Cardiac muscle cell (in vitro differentiated cells and primary cell): Measurements from ENCODE around the gene TALDO1. TPM values are rescaled to one million over a fixed set of nuclear protein-coding genes. Genes with fewer than 3 reads are reported as not detected.

Source experiments
- DNase-seq, 2 donors: peaks; one replicate each; pipeline versions ENCODE4 v3.0.0 to v3.0.0-alpha.2; 2010 to 2017; ENCODE audit warnings: low read depth in 1 of 2, low spot score in 1 of 2
- H3K27ac ChIP-seq: fragments of 200-600 bp; sonication (generic); 2 replicates; pipeline ENCODE4 v1.5.1; 2016
- H3K27me3 ChIP-seq: fragments of 200-600 bp; sonication (generic); 2 replicates; pipeline ENCODE4 v1.6.0; 2016; ENCODE audit warnings: control low read depth
- H3K36me3 ChIP-seq: fragments of 200-600 bp; sonication (generic); 2 replicates; pipeline ENCODE4 v1.5.1; 2016; ENCODE audit warnings: control low read depth
- H3K4me1 ChIP-seq: fragments of 200-600 bp; sonication (generic); 2 replicates; pipeline ENCODE4 v1.8.1; 2017; ENCODE audit warnings: low read depth, mild to moderate bottlenecking, mixed run types
- H3K4me3 ChIP-seq: fragments of 200-600 bp; sonication (generic); 2 replicates; pipeline ENCODE4 v1.5.1; 2016; ENCODE audit warnings: mild to moderate bottlenecking
- H3K9me3 ChIP-seq: fragments of 200-600 bp; sonication (generic); 2 replicates; pipeline ENCODE4 v1.5.1; 2017; ENCODE audit warnings: low read depth, mild to moderate bottlenecking, control low read depth
- CTCF ChIP-seq: IDR thresholded peaks from 2 replicates; pipeline ENCODE4 v1.5.1; 2012; ENCODE audit warnings: low read depth, mild to moderate bottlenecking, low read length
- polyA plus RNA-seq: library from polyadenylated mRNA; unstranded; fragments of >200 nt; fragmentation: Nextera tagmentation; extraction: Ambion mirVana; gene quantifications from 2 replicates; pipeline ENCODE4 v1.2.1, GENCODE V29; 2016
- total RNA-seq: library from RNA; depleted of rRNA; stranded (reverse); fragments of >200 nt; gene quantifications from 2 replicates; pipeline ENCODE4 v1.2.3, GENCODE V29; 2016

TALDO1 gene
- total and polyA plus RNA-seq, 2 experiments from 2014 or later: 144 to 174 TPM

- H3K36me3 ChIP-seq: no peaks in the 10 kb centered on the region
- H3K9me3 ChIP-seq: no peaks in the 10 kb centered on the region
- no peak overlapping the region for H3K4me3 ChIP-seq
- H3K27me3 ChIP-seq: no peaks in the 10 kb centered on the region
- no peak for DNase-seq
- no peak for TF ChIP-seq CTCF
- no peaks in the 10 kb centered on the region for H3K4me1 ChIP-seq
- no peak overlapping the region for H3K27ac ChIP-seq
These were observed 5.1 kb upstream of the TALDO1 start for GRCh38 chr11:742156-742546.

GRCh38 chr11:742571-743201 is 4.6 kb upstream of the TALDO1 start:
- no peak for DNase-seq
- Histone ChIP-seq H3K4me3 (no peak overlapping the region), H3K36me3 (no peaks in the 10 kb centered on the region), H3K27me3 (no peaks in the 10 kb centered on the region), H3K9me3 (no peaks in the 10 kb centered on the region), H3K4me1 (no peaks in the 10 kb centered on the region), H3K27ac (no peak overlapping the region)
- TF ChIP-seq CTCF: no peak

GRCh38 chr11:745428-745827 is 1.8 kb upstream of the TALDO1 start:
- H3K4me3 ChIP-seq: no peak overlapping the region
- H3K9me3 ChIP-seq: no peaks in the 10 kb centered on the region
- no peak for TF ChIP-seq CTCF
- H3K27me3 ChIP-seq: no peaks in the 10 kb centered on the region
- H3K4me1 ChIP-seq: peaks cover 9% of the 10 kb centered on the region
- no peaks in the 10 kb centered on the region for H3K36me3 ChIP-seq
- no peak overlapping the region for H3K27ac ChIP-seq
- no peak for DNase-seq

GRCh38 chr11:746289-747157 is 741 bp upstream of the TALDO1 start:
- peak in 1 of 2 donors; percentile 56 for DNase-seq
- Histone ChIP-seq H3K27me3 (no peaks in the 10 kb centered on the region), H3K9me3 (no peaks in the 10 kb centered on the region), H3K27ac (peak overlapping the region; percentile 82), H3K4me3 (peak overlapping the region; percentile 91), H3K36me3 (no peaks in the 10 kb centered on the region), H3K4me1 (peaks cover 9% of the 10 kb centered on the region)
- no peak for TF ChIP-seq CTCF

- H3K27me3 ChIP-seq: no peaks in the 10 kb centered on the region
- TF ChIP-seq CTCF: no peak
- no peaks in the 10 kb centered on the region for H3K36me3 ChIP-seq
- peak overlapping the region; percentile 91 for H3K4me3 ChIP-seq
- H3K27ac ChIP-seq: no peak overlapping the region
- DNase-seq: peak in 1 of 2 donors; percentile 34
- H3K4me1 ChIP-seq: peaks cover 9% of the 10 kb centered on the region
- no peaks in the 10 kb centered on the region for H3K9me3 ChIP-seq
These were observed 719 bp downstream of the TALDO1 start for GRCh38 chr11:748007-748359.
